Natural killer cell (primary cell): ENCODE data around the gene CYB561. TPM values are rescaled to one million over a fixed set of nuclear protein-coding genes. Genes with fewer than 3 reads are reported as not detected.

ENCODE experiments used
- ATAC-seq, 3 donors: fragments of 150-1000 bp in 2 of 3; fragments of 200-7000 bp in 1 of 3; cut with Tn5 transposase; 1 replicate in 1 of 3; 2 replicates in 2 of 3; pipeline ENCODE4 v1.10.0; 2021; ENCODE audit warnings: mild to moderate bottlenecking in 2 of 3, moderate library complexity in 2 of 3
- DNase-seq, 2 donors: peaks; one replicate each; pipeline versions ENCODE4 v3.0.0 to v3.0.0-alpha.2; 2013 to 2021; ENCODE audit warnings: mixed read lengths in 1 of 2
- H3K27ac ChIP-seq: one replicate; pipeline ENCODE4 v1.5.1; 2013; ENCODE audit warnings: mild to moderate bottlenecking, low read length
- H3K27me3 ChIP-seq: one replicate; pipeline ENCODE4 v1.6.1; 2013; ENCODE audit warnings: low read length; ENCODE audit not compliant: control insufficient read depth, insufficient read depth
- H3K36me3 ChIP-seq: one replicate; pipeline ENCODE4 v1.6.1; 2013; ENCODE audit warnings: low read length; ENCODE audit not compliant: control insufficient read depth, insufficient read depth
- H3K4me1 ChIP-seq: one replicate; pipeline ENCODE4 v1.6.1; 2013; ENCODE audit warnings: low read length; ENCODE audit not compliant: control insufficient read depth, insufficient read depth
- H3K4me3 ChIP-seq: one replicate; pipeline ENCODE4 v1.5.1; 2013; ENCODE audit warnings: low read length
- H3K9me3 ChIP-seq: one replicate; pipeline ENCODE4 v1.6.1; 2013; ENCODE audit warnings: low read length; ENCODE audit not compliant: control insufficient read depth, insufficient read depth
- H3K27ac Mint-ChIP-seq, 2 donors: one replicate each; pipeline ENCODE4 v1.8.0; 2022; ENCODE audit warnings: mild to moderate bottlenecking in 2 of 2, mixed read lengths in 2 of 2, moderate library complexity in 1 of 2
- H3K27me3 Mint-ChIP-seq, 2 donors: one replicate each; pipeline ENCODE4 v1.8.0; 2022; ENCODE audit warnings: low read depth in 2 of 2, mixed read lengths in 2 of 2
- H3K36me3 Mint-ChIP-seq: one replicate; pipeline ENCODE4 v1.8.0; 2022; ENCODE audit warnings: mixed read lengths
- H3K4me1 Mint-ChIP-seq, 2 donors: one replicate each; pipeline ENCODE4 v1.8.0; 2022; ENCODE audit warnings: mixed read lengths in 2 of 2
- H3K4me3 Mint-ChIP-seq: one replicate; pipeline ENCODE4 v1.8.0; 2022; ENCODE audit warnings: mild to moderate bottlenecking, moderate library complexity, mixed read lengths
- H3K9me3 Mint-ChIP-seq, 2 donors: one replicate each; pipeline ENCODE4 v1.8.0; 2022; ENCODE audit warnings: mixed read lengths in 2 of 2
- WGBS: methylation state at CpG from one replicate; pipeline ENCODE4 v1.1.7; 2013; ENCODE audit warnings: missing lambda C conversion rate; ENCODE audit not compliant: insufficient coverage; 5-methylcytosine and 5-hydroxymethylcytosine counted together
- intact Hi-C: fragments of 100-400 bp; cut with micrococcal nuclease; formaldehyde crosslinking; loops from one replicate; pipeline ENCODE4 v1.14.2; 2022
- total RNA-seq, 4 donors: library from RNA; stranded (reverse); fragments of 120-200 nt in 1 of 4; gene quantifications; one replicate each; pipeline versions ENCODE4 v1.2.3 to v1.2.4, GENCODE V29; 2013 to 2022
- TF ChIP-seq, protein P1 (sequence below): fragments of 200-600 bp; IDR thresholded peaks from one replicate; pipeline ENCODE4 v1.8.0; 2022; ENCODE audit warnings: antibody characterized with exemption

The CYB561 gene
- total RNA-seq, 3 donors from 2014 or later (not counting 1 experiment from before 2014, with no cell fraction given) = 16.3 to 19.3 (median 19.2) TPM

DNA sequence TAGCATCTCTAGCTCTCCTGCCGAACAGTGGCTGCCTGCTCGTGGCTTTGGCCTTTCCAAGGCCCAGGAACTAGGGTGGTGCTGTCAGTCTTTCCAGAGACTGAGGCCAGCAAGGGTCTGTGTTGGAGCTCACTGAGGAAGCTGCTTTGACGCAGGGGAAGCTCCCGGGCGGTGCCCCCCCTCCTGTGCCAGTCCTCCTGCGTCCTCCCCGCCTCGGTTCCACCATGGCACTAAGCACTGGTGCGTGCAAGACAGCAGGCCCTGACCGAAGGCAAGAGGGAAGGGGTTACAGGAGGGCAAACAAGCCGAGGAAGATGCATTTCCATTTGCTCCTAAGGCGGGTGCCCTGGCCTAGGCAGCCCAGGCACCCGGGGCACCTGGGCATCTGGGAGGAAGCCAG lies 4.5 kb downstream of the CYB561 start:
- WGBS = 96% methylated on average over 13 of the region's 13 CpGs
- TF ChIP-seq, protein P1, sequence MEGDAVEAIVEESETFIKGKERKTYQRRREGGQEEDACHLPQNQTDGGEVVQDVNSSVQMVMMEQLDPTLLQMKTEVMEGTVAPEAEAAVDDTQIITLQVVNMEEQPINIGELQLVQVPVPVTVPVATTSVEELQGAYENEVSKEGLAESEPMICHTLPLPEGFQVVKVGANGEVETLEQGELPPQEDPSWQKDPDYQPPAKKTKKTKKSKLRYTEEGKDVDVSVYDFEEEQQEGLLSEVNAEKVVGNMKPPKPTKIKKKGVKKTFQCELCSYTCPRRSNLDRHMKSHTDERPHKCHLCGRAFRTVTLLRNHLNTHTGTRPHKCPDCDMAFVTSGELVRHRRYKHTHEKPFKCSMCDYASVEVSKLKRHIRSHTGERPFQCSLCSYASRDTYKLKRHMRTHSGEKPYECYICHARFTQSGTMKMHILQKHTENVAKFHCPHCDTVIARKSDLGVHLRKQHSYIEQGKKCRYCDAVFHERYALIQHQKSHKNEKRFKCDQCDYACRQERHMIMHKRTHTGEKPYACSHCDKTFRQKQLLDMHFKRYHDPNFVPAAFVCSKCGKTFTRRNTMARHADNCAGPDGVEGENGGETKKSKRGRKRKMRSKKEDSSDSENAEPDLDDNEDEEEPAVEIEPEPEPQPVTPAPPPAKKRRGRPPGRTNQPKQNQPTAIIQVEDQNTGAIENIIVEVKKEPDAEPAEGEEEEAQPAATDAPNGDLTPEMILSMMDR = no peak
- no peak overlapping the region for H3K27ac ChIP-seq
- H3K4me3 ChIP-seq = no peak overlapping the region
- H3K9me3 ChIP-seq = no peaks in the 10 kb centered on the region
- Mint-ChIP-seq H3K27me3 (peaks cover 0 to 3% of the 10 kb centered on the region in 2 donors), H3K9me3 (no peaks in the 10 kb centered on the region), H3K27ac (peak overlapping the region; percentile 88 to 95), H3K36me3 (no peaks in the 10 kb centered on the region), H3K4me3 (no peak overlapping the region), H3K4me1 (peaks cover 19 to 47% of the 10 kb centered on the region in 2 donors)
- no peak for ATAC-seq
- H3K36me3 ChIP-seq = no peaks in the 10 kb centered on the region
- intact Hi-C loops = no loop called here
- H3K27me3 ChIP-seq = no peaks in the 10 kb centered on the region
- DNase-seq = no peak
- H3K4me1 ChIP-seq = peaks cover 53% of the 10 kb centered on the region

DNA sequence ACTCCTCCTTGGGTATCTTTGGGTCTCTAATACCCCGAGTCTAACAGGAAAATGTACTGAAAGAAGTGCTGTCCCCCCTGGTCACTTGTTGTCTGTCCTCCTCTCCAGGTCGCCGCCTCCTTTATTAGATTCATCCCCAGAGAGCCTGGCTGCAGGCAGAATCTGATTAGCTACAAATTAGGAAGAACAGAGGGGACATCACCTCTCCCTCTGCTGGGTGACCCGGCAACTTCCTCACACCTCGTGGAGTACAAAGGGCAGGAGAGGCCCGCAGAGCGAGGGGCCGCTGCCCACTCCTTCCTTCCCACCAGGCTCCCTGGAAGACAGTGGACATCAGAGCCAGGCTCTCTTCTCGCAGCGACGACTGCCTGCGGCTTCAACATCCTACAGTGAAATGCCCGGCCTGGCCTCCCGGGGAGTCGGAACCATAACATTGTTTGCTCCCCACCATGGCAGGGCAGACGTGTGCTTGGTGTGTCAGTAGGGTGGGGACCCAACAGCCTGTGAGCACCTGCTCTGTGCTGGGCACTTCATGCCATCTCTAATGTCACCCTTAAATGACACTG lies 5.3 kb downstream of the CYB561 start:
- DNase-seq (no peak), ATAC-seq (no peak)
- no peaks in the 10 kb centered on the region for H3K9me3 Mint-ChIP-seq
- intact Hi-C loops = no loop called here
- TF ChIP-seq, protein P1 = no peak
- WGBS = 92% methylated on average over 16 of the region's 16 CpGs
- H3K36me3 Mint-ChIP-seq = no peaks in the 10 kb centered on the region
- peaks cover 19 to 47% of the 10 kb centered on the region in 2 donors for H3K4me1 Mint-ChIP-seq
- peak overlapping the region; percentile 88 to 95 for H3K27ac Mint-ChIP-seq
- peaks cover 0 to 3% of the 10 kb centered on the region in 2 donors for H3K27me3 Mint-ChIP-seq
- Histone ChIP-seq H3K4me3 (no peak overlapping the region), H3K27ac (peak overlapping the region; percentile 45), H3K36me3 (peaks cover 3% of the 10 kb centered on the region), H3K27me3 (no peaks in the 10 kb centered on the region), H3K4me1 (peaks cover 56% of the 10 kb centered on the region), H3K9me3 (no peaks in the 10 kb centered on the region)
- peak overlapping the region; percentile 72 for H3K4me3 Mint-ChIP-seq

- intact Hi-C loops = no loop called here
- peak overlapping the region; percentile 45 for H3K27ac ChIP-seq
Observed at GRCh38 chr17:63440127-63440769, 5.9 kb downstream of the CYB561 start.

More at GRCh38 chr17:63440127-63440769, 5.9 kb downstream of the CYB561 start:
- H3K4me1 Mint-ChIP-seq = peaks cover 19 to 48% of the 10 kb centered on the region in 2 donors
- TF ChIP-seq, protein P1 = no peak
- H3K36me3 ChIP-seq = peaks cover 3% of the 10 kb centered on the region
- no peaks in the 10 kb centered on the region for H3K9me3 Mint-ChIP-seq
- H3K4me3 ChIP-seq = no peak overlapping the region
- peak overlapping the region; percentile 88 to 95 for H3K27ac Mint-ChIP-seq
- ATAC-seq (peak in 2 of 3 donors; percentile 27 to 48), DNase-seq (peak in 1 of 2 donors; percentile 58)
- H3K27me3 Mint-ChIP-seq = peaks cover 0 to 3% of the 10 kb centered on the region in 2 donors
- peaks cover 56% of the 10 kb centered on the region for H3K4me1 ChIP-seq
- H3K36me3 Mint-ChIP-seq = no peaks in the 10 kb centered on the region
- no peaks in the 10 kb centered on the region for H3K27me3 ChIP-seq
- 61% methylated on average over 22 of the region's 22 CpGs for WGBS
- peak overlapping the region; percentile 72 for H3K4me3 Mint-ChIP-seq
- no peaks in the 10 kb centered on the region for H3K9me3 ChIP-seq
